ENCODE results near the gene SPDYE1. TPM values are rescaled to one million over a fixed set of nuclear protein-coding genes. Genes with fewer than 3 reads are reported as not detected.
"Not testable (repeated sequence)": the region's sequence is repeated elsewhere in the genome, so short reads cannot be mapped to it uniquely, and the experiment has no call there.

The SPDYE1 gene
- total RNA-seq, 1 donor from 2014 or later: not detected

GRCh38 chr7:43990829-43991228 is 6.9 kb upstream of the SPDYE1 start:
- not testable (repeated sequence) for H3K36me3 ChIP-seq; H3K27ac ChIP-seq (replicated peaks)

GRCh38 chr7:43992896-43993295 is 4.8 kb upstream of the SPDYE1 start:
- H3K27me3 ChIP-seq (ENCODE audit: low read depth); H3K36me3 ChIP-seq; DNase-seq; intact Hi-C loops (cut with micrococcal nuclease); H3K4me1 ChIP-seq; H3K4me3 ChIP-seq; H3K9me3 ChIP-seq (replicated peaks); H3K27ac ChIP-seq (replicated peaks): not testable (repeated sequence)

More at GRCh38 chr7:43990829-43991228, 6.9 kb upstream of the SPDYE1 start:
- H3K9me3 ChIP-seq (replicated peaks); DNase-seq; intact Hi-C loops (cut with micrococcal nuclease); H3K4me1 ChIP-seq; H3K4me3 ChIP-seq; H3K27me3 ChIP-seq (ENCODE audit: low read depth): not testable (repeated sequence)

- H3K27me3 ChIP-seq (ENCODE audit: low read depth); H3K4me1 ChIP-seq; DNase-seq; intact Hi-C loops (cut with micrococcal nuclease); H3K4me3 ChIP-seq; H3K27ac ChIP-seq (replicated peaks); H3K36me3 ChIP-seq; H3K9me3 ChIP-seq (replicated peaks): not testable (repeated sequence)
These were observed 3.0 kb upstream of the SPDYE1 start for GRCh38 chr7:43994681-43995080.

GRCh38 chr7:44012081-44012480 is 14.4 kb downstream of the SPDYE1 start:
- H3K9me3 ChIP-seq (replicated peaks); intact Hi-C loops (cut with micrococcal nuclease); H3K4me1 ChIP-seq; H3K27ac ChIP-seq (replicated peaks); H3K27me3 ChIP-seq (ENCODE audit: low read depth); DNase-seq; H3K4me3 ChIP-seq: not testable (repeated sequence)
- peaks cover 18% of the 10 kb centered on the region for H3K36me3 ChIP-seq

GRCh38 chr7:44015090-44015489 is 17.4 kb downstream of the SPDYE1 start:
- intact Hi-C loops (cut with micrococcal nuclease); H3K4me3 ChIP-seq; H3K27me3 ChIP-seq (ENCODE audit: low read depth); H3K9me3 ChIP-seq (replicated peaks); DNase-seq; H3K27ac ChIP-seq (replicated peaks): not testable (repeated sequence)
- Histone ChIP-seq H3K36me3 (peaks cover 11% of the 10 kb centered on the region), H3K4me1 (peaks cover 22% of the 10 kb centered on the region)

GRCh38 chr7:44018857-44019807 is 21.4 kb downstream of the SPDYE1 start:
- intact Hi-C loops (cut with micrococcal nuclease); H3K36me3 ChIP-seq; H3K9me3 ChIP-seq (replicated peaks); H3K27me3 ChIP-seq (ENCODE audit: low read depth): not testable (repeated sequence)
- peak; percentile 99 for DNase-seq
- peaks cover 22% of the 10 kb centered on the region for H3K4me1 ChIP-seq
- peak overlapping the region; percentile 84 for H3K27ac ChIP-seq (replicated peaks)
- peak; percentile 75 for TF ChIP-seq CTCF (IDR thresholded peaks at IDR 0.05; ENCODE audit: borderline replicate concordance)
- peak overlapping the region; percentile 89 for H3K4me3 ChIP-seq

- H3K9me3 ChIP-seq (replicated peaks); intact Hi-C loops (cut with micrococcal nuclease); H3K36me3 ChIP-seq; DNase-seq; H3K27me3 ChIP-seq (ENCODE audit: low read depth): not testable (repeated sequence)
- peak overlapping the region; percentile 84 for H3K27ac ChIP-seq (replicated peaks)
- H3K4me3 ChIP-seq: peak overlapping the region; percentile 89
- H3K4me1 ChIP-seq: peaks cover 22% of the 10 kb centered on the region
These were observed 22.1 kb downstream of the SPDYE1 start for GRCh38 chr7:44019825-44020224.

GRCh38 chr7:44022069-44022468 is 24.4 kb downstream of the SPDYE1 start:
- H3K9me3 ChIP-seq (replicated peaks); intact Hi-C loops (cut with micrococcal nuclease); DNase-seq; H3K4me3 ChIP-seq; H3K36me3 ChIP-seq; H3K27ac ChIP-seq (replicated peaks); H3K27me3 ChIP-seq (ENCODE audit: low read depth): not testable (repeated sequence)
- H3K4me1 ChIP-seq: peaks cover 22% of the 10 kb centered on the region

- intact Hi-C loops (cut with micrococcal nuclease); H3K27ac ChIP-seq (replicated peaks); H3K4me3 ChIP-seq; DNase-seq; H3K36me3 ChIP-seq; H3K9me3 ChIP-seq (replicated peaks); H3K27me3 ChIP-seq (ENCODE audit: low read depth): not testable (repeated sequence)
- H3K4me1 ChIP-seq: peaks cover 18% of the 10 kb centered on the region
These were observed 25.2 kb downstream of the SPDYE1 start for GRCh38 chr7:44022796-44023467.

GRCh38 chr7:44029433-44029832 is 31.7 kb downstream of the SPDYE1 start:
- H3K27ac ChIP-seq (replicated peaks); H3K9me3 ChIP-seq (replicated peaks); H3K4me1 ChIP-seq; H3K27me3 ChIP-seq (ENCODE audit: low read depth); H3K36me3 ChIP-seq; H3K4me3 ChIP-seq; DNase-seq; intact Hi-C loops (cut with micrococcal nuclease): not testable (repeated sequence)

- H3K4me3 ChIP-seq; H3K36me3 ChIP-seq; H3K27ac ChIP-seq (replicated peaks); H3K27me3 ChIP-seq (ENCODE audit: low read depth); H3K9me3 ChIP-seq (replicated peaks); intact Hi-C loops (cut with micrococcal nuclease); DNase-seq; H3K4me1 ChIP-seq: not testable (repeated sequence)
These were observed 32.3 kb downstream of the SPDYE1 start for GRCh38 chr7:44030029-44030428.

- H3K9me3 ChIP-seq (replicated peaks); H3K4me1 ChIP-seq; H3K27me3 ChIP-seq (ENCODE audit: low read depth); intact Hi-C loops (cut with micrococcal nuclease); DNase-seq; H3K27ac ChIP-seq (replicated peaks); H3K4me3 ChIP-seq; H3K36me3 ChIP-seq: not testable (repeated sequence)
These were observed 33.6 kb downstream of the SPDYE1 start for GRCh38 chr7:44031319-44031718.

- H3K9me3 ChIP-seq (replicated peaks); H3K4me3 ChIP-seq; intact Hi-C loops (cut with micrococcal nuclease); H3K4me1 ChIP-seq; DNase-seq; H3K27me3 ChIP-seq (ENCODE audit: low read depth); H3K36me3 ChIP-seq; H3K27ac ChIP-seq (replicated peaks): not testable (repeated sequence)
These were observed 34.3 kb downstream of the SPDYE1 start for GRCh38 chr7:44032031-44032430.

Data from left ventricle myocardium inferior (tissue), 1 donor.